Small intestine (tissue), 7 donors: ENCODE data around the gene GNB1L. TPM values are rescaled to one million over a fixed set of nuclear protein-coding genes. Genes with fewer than 3 reads are reported as not detected.

Experiments used
- DNase-seq, 2 donors: peaks; one replicate each; pipeline versions ENCODE4 v3.0.0 to v3.0.0-alpha.2; 2013
- FAIRE-seq: peaks from 2 replicates; lab custom pipeline; 2012; peaks lifted over from hg19 to GRCh38; lab: Jason Lieb, UNC
- H3K27ac ChIP-seq, 3 donors: one replicate each; pipeline ENCODE4 v1.5.1; 2013; ENCODE audit warnings: low read length in 2 of 3, mild to moderate bottlenecking in 2 of 3, control low read depth in 1 of 3, inconsistent platforms in 1 of 3, low read depth in 1 of 3, moderate library complexity in 1 of 3
- H3K27me3 ChIP-seq, 3 donors: one replicate each; pipeline ENCODE4 v1.6.1; 2013; ENCODE audit warnings: low read length in 3 of 3, inconsistent platforms in 1 of 3; ENCODE audit not compliant: control insufficient read depth in 3 of 3, insufficient read depth in 3 of 3
- H3K36me3 ChIP-seq, 3 donors: one replicate each; pipeline ENCODE4 v1.6.1; 2013; ENCODE audit warnings: low read length in 3 of 3, inconsistent platforms in 1 of 3, low read depth in 1 of 3, mild to moderate bottlenecking in 1 of 3, moderate library complexity in 1 of 3; ENCODE audit not compliant: control insufficient read depth in 3 of 3, insufficient read depth in 2 of 3
- H3K4me1 ChIP-seq, 3 donors: one replicate each; pipeline ENCODE4 v1.6.1; 2013; ENCODE audit warnings: low read length in 2 of 3, inconsistent platforms in 1 of 3, low read depth in 1 of 3, mild to moderate bottlenecking in 1 of 3, moderate library complexity in 1 of 3; ENCODE audit not compliant: control insufficient read depth in 3 of 3, insufficient read depth in 2 of 3
- H3K4me3 ChIP-seq, 3 donors: one replicate each; pipeline ENCODE4 v1.5.1; 2013; ENCODE audit warnings: low read length in 3 of 3, control low read depth in 1 of 3, inconsistent platforms in 1 of 3, low read depth in 1 of 3, mild to moderate bottlenecking in 1 of 3, moderate library complexity in 1 of 3
- H3K9me3 ChIP-seq, 2 donors: one replicate each; pipeline ENCODE4 v1.6.1; 2013; ENCODE audit warnings: low read depth in 1 of 2, low read length in 1 of 2; ENCODE audit not compliant: control insufficient read depth in 2 of 2, insufficient read depth in 1 of 2
- WGBS, 3 donors: extraction: QIAGEN DNeasy Blood & Tissue Kit; methylation state at CpG; one replicate each; pipeline ENCODE4 v1.1.7; 2013; 5-methylcytosine and 5-hydroxymethylcytosine counted together
- polyA plus RNA-seq, 4 donors: library from polyadenylated mRNA; stranded (reverse) in 3 of 4; unstranded in 1 of 4; fragments of 200-250 nt in 3 of 4; fragments of 120-200 nt in 1 of 4; gene quantifications; one replicate each; pipeline versions ENCODE4 v1.2.1 to v1.2.3, GENCODE V29; 2013
- donor health status: healthy with polysubstance abuse.
- donor health status: control.
- donor health status: control.
- donor health status: Bipolar disorder and iron deficiency.
- donor health status: healthy.

Gene GNB1L
- polyA plus RNA-seq, 4 donors, result 4.0 to 18.9 (median 9.8) TPM

DNA sequence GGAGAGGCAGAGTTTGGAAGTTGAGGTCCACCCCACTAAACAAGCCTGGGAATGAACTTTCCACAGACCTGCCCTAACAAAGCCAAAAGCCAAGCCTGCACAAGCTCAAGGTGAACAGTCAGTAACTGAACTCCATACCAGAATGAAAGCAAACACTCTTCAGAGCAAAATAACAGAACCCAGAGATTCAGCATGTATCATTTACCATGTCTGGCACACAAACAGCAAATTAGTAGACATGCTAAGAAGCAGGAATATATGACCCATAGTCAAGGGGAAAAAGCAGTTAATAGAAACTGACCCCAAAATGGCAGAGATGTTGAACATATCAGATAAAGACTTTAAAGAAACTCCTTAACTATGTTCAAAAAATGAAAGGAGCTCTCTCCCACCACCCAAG, 62.8 kb downstream of the GNB1L start:
- FAIRE-seq, result no peak
- H3K27me3 ChIP-seq, result no peaks in the 10 kb centered on the region
- H3K27ac ChIP-seq, result no peak overlapping the region
- H3K9me3 ChIP-seq, result peaks cover 0 to 18% of the 10 kb centered on the region in 2 donors
- no peak overlapping the region for H3K4me3 ChIP-seq
- H3K36me3 ChIP-seq, result peaks cover 0 to 14% (median 0%) of the 10 kb centered on the region in 3 donors
- no peaks in the 10 kb centered on the region for H3K4me1 ChIP-seq
- no peak for DNase-seq

GRCh38 chr22:19791243-19791642, 63.4 kb downstream of the GNB1L start:
- FAIRE-seq (no peak), DNase-seq (no peak)
- H3K27me3 ChIP-seq, result no peaks in the 10 kb centered on the region
- peaks cover 0 to 14% (median 0%) of the 10 kb centered on the region in 3 donors for H3K36me3 ChIP-seq
- no peaks in the 10 kb centered on the region for H3K4me1 ChIP-seq
- peaks cover 0 to 18% of the 10 kb centered on the region in 2 donors for H3K9me3 ChIP-seq
- no peak overlapping the region for H3K4me3 ChIP-seq
- no peak overlapping the region for H3K27ac ChIP-seq

DNA sequence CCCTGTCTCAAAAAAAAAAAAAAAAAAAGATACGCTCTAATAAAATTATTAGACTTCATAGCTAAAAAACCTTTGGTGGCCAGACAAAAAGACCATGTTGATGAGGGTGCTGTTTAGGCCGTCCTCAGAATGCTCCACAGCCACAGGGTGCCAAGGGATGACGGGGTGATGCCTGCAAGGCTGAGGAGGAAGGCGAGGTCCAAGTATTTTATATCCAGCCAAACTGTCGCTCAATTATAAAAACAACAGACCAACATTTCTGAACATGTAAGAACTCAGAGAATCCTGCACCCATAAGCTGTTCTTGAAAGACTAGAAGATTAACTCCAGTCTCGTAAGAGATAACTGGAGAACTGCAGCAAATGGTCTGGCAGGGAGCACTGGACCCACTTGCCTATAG, 64.8 kb downstream of the GNB1L start:
- peaks cover 0 to 18% of the 10 kb centered on the region in 2 donors for H3K9me3 ChIP-seq
- no peaks in the 10 kb centered on the region for H3K27me3 ChIP-seq
- DNase-seq (no peak), FAIRE-seq (no peak)
- H3K27ac ChIP-seq, result no peak overlapping the region
- H3K4me3 ChIP-seq, result no peak overlapping the region
- H3K36me3 ChIP-seq, result peaks cover 0 to 14% (median 0%) of the 10 kb centered on the region in 3 donors
- WGBS, 3 donors, result 76 to 97% (median 83%) methylated on average over 6 of the region's 6 CpGs
- no peaks in the 10 kb centered on the region for H3K4me1 ChIP-seq

- no peak for DNase-seq
- H3K27me3 ChIP-seq, result no peaks in the 10 kb centered on the region
- WGBS, 3 donors, result 91 to 95% (median 95%) methylated on average over 16 of the region's 16 CpGs
- no peak overlapping the region for H3K27ac ChIP-seq
- FAIRE-seq, result no peak
- H3K4me1 ChIP-seq, result no peaks in the 10 kb centered on the region
- H3K9me3 ChIP-seq, result peaks cover 0 to 18% of the 10 kb centered on the region in 2 donors
- no peak overlapping the region for H3K4me3 ChIP-seq
- H3K36me3 ChIP-seq, result peaks cover 0 to 14% (median 0%) of the 10 kb centered on the region in 3 donors
Observed at GRCh38 chr22:19789406-19789805, 65.3 kb downstream of the GNB1L start.

GRCh38 chr22:19788661-19789225, 65.9 kb downstream of the GNB1L start:
- H3K36me3 ChIP-seq, result peaks cover 0 to 14% (median 0%) of the 10 kb centered on the region in 3 donors
- H3K9me3 ChIP-seq, result peaks cover 0 to 16% of the 10 kb centered on the region in 2 donors
- H3K27me3 ChIP-seq, result no peaks in the 10 kb centered on the region
- 93 to 97% (median 95%) methylated on average over 27 to 34 of the region's 34 CpGs for WGBS, 3 donors
- no peaks in the 10 kb centered on the region for H3K4me1 ChIP-seq
- H3K27ac ChIP-seq, result no peak overlapping the region
- FAIRE-seq, result no peak
- H3K4me3 ChIP-seq, result no peak overlapping the region
- DNase-seq, result no peak

DNA sequence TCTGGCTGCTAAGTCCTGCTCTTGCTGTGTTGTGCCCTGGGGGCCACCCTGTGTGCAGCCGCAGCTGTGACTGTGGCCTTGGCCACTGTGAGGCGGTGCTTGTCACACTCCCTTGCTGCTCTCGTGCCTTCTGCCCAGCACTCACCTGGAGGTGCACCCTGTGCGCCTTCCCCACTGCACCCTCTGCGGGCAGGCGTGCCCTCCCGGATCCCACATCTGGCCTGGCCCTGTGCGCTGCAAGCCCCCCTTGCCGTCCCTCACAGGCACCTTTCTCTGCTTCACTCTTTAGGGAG, 66.9 kb downstream of the GNB1L start:
- H3K4me1 ChIP-seq, result no peaks in the 10 kb centered on the region
- DNase-seq (no peak), FAIRE-seq (no peak)
- H3K4me3 ChIP-seq, result no peak overlapping the region
- WGBS, 3 donors, result 91 to 93% (median 91%) methylated on average over 9 of the region's 9 CpGs
- H3K27me3 ChIP-seq, result peaks cover 0 to 5% (median 0%) of the 10 kb centered on the region in 3 donors
- H3K9me3 ChIP-seq, result peaks cover 0 to 14% of the 10 kb centered on the region in 2 donors
- no peak overlapping the region for H3K27ac ChIP-seq
- H3K36me3 ChIP-seq, result peaks cover 0 to 14% (median 0%) of the 10 kb centered on the region in 3 donors

- WGBS, 3 donors, result 92 to 95% (median 92%) methylated on average over 28 of the region's 28 CpGs
Observed at GRCh38 chr22:19786959-19787848, 67.5 kb downstream of the GNB1L start.

GRCh38 chr22:19786264-19786585, 68.4 kb downstream of the GNB1L start:
- H3K9me3 ChIP-seq, result peaks cover 0 to under 1% of the 10 kb centered on the region in 2 donors
- H3K27ac ChIP-seq, result no peak overlapping the region
- no peak overlapping the region for H3K4me3 ChIP-seq
- H3K27me3 ChIP-seq, result peaks cover 0 to 9% (median 0%) of the 10 kb centered on the region in 3 donors
- DNase-seq (no peak), FAIRE-seq (no peak)
- H3K36me3 ChIP-seq, result peaks cover 0 to 12% (median 0%) of the 10 kb centered on the region in 3 donors
- 77 to 86% (median 83%) methylated on average over 6 of the region's 6 CpGs for WGBS, 3 donors
- H3K4me1 ChIP-seq, result no peaks in the 10 kb centered on the region

More at GRCh38 chr22:19786959-19787848, 67.5 kb downstream of the GNB1L start:
- DNase-seq, result no peak
- H3K27me3 ChIP-seq, result peaks cover 0 to 9% (median 0%) of the 10 kb centered on the region in 3 donors
- H3K9me3 ChIP-seq, result peaks cover 0 to 8% of the 10 kb centered on the region in 2 donors
- H3K36me3 ChIP-seq, result peaks cover 0 to 14% (median 0%) of the 10 kb centered on the region in 3 donors
- no peaks in the 10 kb centered on the region for H3K4me1 ChIP-seq
- H3K4me3 ChIP-seq, result no peak overlapping the region
- no peak overlapping the region for H3K27ac ChIP-seq
- no peak for FAIRE-seq
